HG02852 (cell line): ENCODE data around the gene POTEB2.
"Not testable (repeated sequence)": the region's sequence is repeated elsewhere in the genome, so short reads cannot be mapped to it uniquely, and the experiment has no call there.

ENCODE experiments used
- ATAC-seq: cut with Tn5 transposase; IDR thresholded peaks from one replicate; pipeline ENCODE4 v1.9.1; 2021; ENCODE audit warnings: mild to moderate bottlenecking, moderate library complexity; ENCODE audit not compliant: unreplicated experiment

The POTEB2 gene

GRCh38 chr15:20866214-20866613 lies at the start of gene POTEB2:
Gene POTEB2, minus strand, starts transcription at chr15:20866314. Its CDS starts 33 bp downstream, at chr15:20866281.
- not testable (repeated sequence) for ATAC-seq

GRCh38 chr15:20879916-20880315 lies 13.8 kb upstream of the POTEB2 start:
- ATAC-seq: not testable (repeated sequence)

GRCh38 chr15:20878464-20878863 lies 12.3 kb upstream of the POTEB2 start:
- not testable (repeated sequence) for ATAC-seq

GRCh38 chr15:20877819-20878218 lies 11.7 kb upstream of the POTEB2 start:
- ATAC-seq: not testable (repeated sequence)
